AG04449 (cell line): ENCODE measurements around the gene COX6B2.

Experiments
- CTCF ChIA-PET: fragments of 350-600 bp; formaldehyde crosslinking; extraction: SDS; loops from one replicate; lab custom pipeline; 2021; ENCODE audit warnings: antibody characterized with exemption; lab: Yijun Ruan, JAX
- POLR2A ChIA-PET: fragments of 400-600, 350-600 bp; formaldehyde crosslinking; extraction: SDS; loops from one replicate; lab custom pipeline; 2020; ENCODE audit warnings: antibody characterized with exemption, inconsistent platforms; lab: Yijun Ruan, JAX
- DNase-seq: peaks from one replicate; pipeline ENCODE4 v3.0.0-alpha.2; 2010; ENCODE audit warnings: low read depth, low spot score
- H3K4me3 ChIP-seq: 2 replicates; pipeline ENCODE4 v1.5.1; 2011; ENCODE audit warnings: low read depth, mild to moderate bottlenecking, control low read depth, low read length
- CTCF ChIP-seq: IDR thresholded peaks from one replicate; pipeline ENCODE4 v1.5.1; 2011; ENCODE audit warnings: mild to moderate bottlenecking, moderate library complexity, low read length, control low read depth, inconsistent platforms; ENCODE audit not compliant: insufficient read depth; ENCODE audit errors: missing control alignments

The COX6B2 gene

DNA sequence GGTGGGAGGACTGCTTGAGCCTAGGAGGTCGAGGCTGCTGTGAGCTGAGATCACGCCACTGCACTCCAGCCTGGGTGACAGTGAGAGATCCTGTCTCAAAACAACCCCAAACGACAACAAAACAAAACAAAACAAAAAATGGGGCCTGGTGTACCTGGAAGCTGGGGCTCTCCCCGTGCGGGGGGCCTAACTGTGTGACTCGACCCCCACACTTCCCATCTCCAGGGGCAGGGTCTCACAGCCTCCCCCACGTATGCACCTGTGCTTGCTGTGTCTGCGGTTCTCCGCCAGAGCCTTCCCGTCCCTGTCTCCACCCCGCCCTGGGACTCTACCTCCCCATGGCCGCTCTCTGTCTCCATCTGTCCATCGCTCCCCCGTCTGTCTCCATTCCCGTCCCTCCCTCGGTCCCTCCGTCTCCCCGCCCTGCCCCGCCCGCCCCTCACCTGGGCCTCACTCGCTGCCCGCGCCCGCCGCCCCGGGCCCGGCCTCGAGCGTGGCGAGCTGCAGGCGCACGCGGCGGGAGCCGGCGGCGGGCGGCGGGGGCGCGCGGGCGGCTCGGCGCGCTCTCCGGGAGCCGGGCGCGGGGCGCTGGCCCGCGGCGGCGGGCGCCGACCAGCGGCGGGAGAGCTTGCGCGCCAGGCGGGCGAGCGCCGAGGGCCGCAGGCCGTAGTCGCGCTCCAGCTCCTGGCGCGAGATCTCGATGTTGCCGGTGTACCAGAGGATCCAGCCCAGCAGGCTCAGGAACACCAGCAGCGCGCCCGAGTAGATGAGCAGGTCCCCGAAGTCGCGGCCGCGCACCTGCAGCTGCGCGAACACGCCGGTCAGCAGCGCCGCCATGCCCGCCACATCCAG is 29.0 kb upstream of the COX6B2 start:
- peak overlapping the region; percentile 52 for H3K4me3 ChIP-seq
- CTCF ChIA-PET = interaction anchor here (0.7 to 3.4 kb wide), 13 partner anchors 11 to 243 kb away, joined by 3 to 50 read pairs (median 5); partner anchors contain the start of gene IL11
- peak; percentile 15 for TF ChIP-seq CTCF

GRCh38 chr19:55382522-55383054 is 28.1 kb upstream of the COX6B2 start:
- ChIA-PET POLR2A (interaction anchor here (3.8 kb wide), 1 partner anchor 24 kb away, joined by 20 read pairs; the partner anchor contains the start of gene UBE2S), CTCF (interaction anchor here (1.1 to 3.4 kb wide), 6 partner anchors 10 to 242 kb away, joined by 3 to 50 read pairs (median 12); partner anchors contain the start of gene IL11)
- no peak for DNase-seq
- TF ChIP-seq CTCF = no peak
- H3K4me3 ChIP-seq = no peak overlapping the region

More for the DNA sequence above, 29.0 kb upstream of the COX6B2 start:
- DNase-seq = no peak
- POLR2A ChIA-PET = interaction anchor here (1.9 to 3.8 kb wide), 2 partner anchors 15 to 23 kb away, joined by 10 to 20 read pairs; partner anchors contain the start of gene UBE2S

GRCh38 chr19:55382013-55382412 is 27.5 kb upstream of the COX6B2 start:
- no peak for TF ChIP-seq CTCF
- POLR2A ChIA-PET = interaction anchor here (3.8 kb wide), 1 partner anchor 25 kb away, joined by 20 read pairs; the partner anchor contains the start of gene UBE2S
- CTCF ChIA-PET = interaction anchor here (0.9 to 3.4 kb wide), 3 partner anchors 66 to 80 kb away, joined by 3 to 50 read pairs (median 3); no protein-coding TSS in a partner anchor
- H3K4me3 ChIP-seq = no peak overlapping the region
- DNase-seq = no peak

- POLR2A ChIA-PET = no interaction called here
- CTCF ChIA-PET = interaction anchor here (0.7 kb wide), 1 partner anchor 77 kb away, joined by 3 read pairs; no protein-coding TSS in a partner anchor
- DNase-seq = no peak
- H3K4me3 ChIP-seq = no peak overlapping the region
- no peak for TF ChIP-seq CTCF
Observed at GRCh38 chr19:55379174-55379573, 24.7 kb upstream of the COX6B2 start.

GRCh38 chr19:55377356-55378131 is 23.0 kb upstream of the COX6B2 start:
- POLR2A ChIA-PET = no interaction called here

More at GRCh38 chr19:55377356-55378131, 23.0 kb upstream of the COX6B2 start:
- CTCF ChIA-PET = no interaction called here
- no peak overlapping the region for H3K4me3 ChIP-seq
- DNase-seq = no peak
- TF ChIP-seq CTCF = no peak
